GM18511 (cell line): Measurements from ENCODE around the gene USP37.
"Not testable (repeated sequence)": the region's sequence is repeated elsewhere in the genome, so short reads cannot be mapped to it uniquely, and the experiment has no call there.

Source experiments
- ATAC-seq: cut with Tn5 transposase; IDR thresholded peaks from one replicate; pipeline ENCODE4 v1.9.1; 2021; ENCODE audit warnings: mild to moderate bottlenecking, moderate library complexity; ENCODE audit not compliant: unreplicated experiment

Gene USP37

DNA sequence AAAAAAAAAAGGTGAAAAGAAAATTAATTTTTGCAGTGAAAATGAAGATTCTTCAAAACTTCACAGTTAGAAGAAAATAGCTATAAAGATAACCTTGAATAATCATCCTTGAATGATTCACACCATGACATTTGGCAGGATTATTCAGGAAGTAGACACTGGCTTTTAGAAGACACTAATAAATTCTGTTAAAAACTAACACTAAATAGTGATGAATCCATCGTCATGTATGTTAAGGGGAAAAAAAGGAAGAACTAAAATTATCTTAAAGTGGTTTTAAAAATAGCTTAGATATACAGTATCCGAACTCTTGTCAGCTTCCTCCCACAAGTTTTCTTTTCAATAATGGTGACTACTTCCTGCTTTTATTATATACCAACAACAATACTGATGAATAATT is 10.2 kb downstream of the USP37 start:
- ATAC-seq: no peak

DNA sequence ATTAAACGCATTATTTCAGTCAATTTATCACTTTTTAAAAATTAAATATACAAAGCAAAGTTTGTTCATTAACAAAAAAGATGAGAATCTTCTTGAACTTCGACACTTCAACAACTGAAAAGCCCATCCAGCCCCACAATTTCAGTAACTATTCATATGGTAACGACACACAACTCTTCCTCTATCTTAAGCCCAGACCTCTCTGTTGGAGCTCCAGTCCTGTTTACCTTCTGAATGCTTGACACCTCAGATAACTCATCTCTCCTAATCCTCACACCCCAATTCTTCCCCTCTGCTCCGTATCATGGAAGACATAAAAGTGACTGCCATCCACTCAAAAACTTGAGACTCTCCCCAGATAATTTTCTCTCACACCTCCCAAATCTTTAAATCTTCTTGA is 12.6 kb downstream of the USP37 start:
- no peak for ATAC-seq

DNA sequence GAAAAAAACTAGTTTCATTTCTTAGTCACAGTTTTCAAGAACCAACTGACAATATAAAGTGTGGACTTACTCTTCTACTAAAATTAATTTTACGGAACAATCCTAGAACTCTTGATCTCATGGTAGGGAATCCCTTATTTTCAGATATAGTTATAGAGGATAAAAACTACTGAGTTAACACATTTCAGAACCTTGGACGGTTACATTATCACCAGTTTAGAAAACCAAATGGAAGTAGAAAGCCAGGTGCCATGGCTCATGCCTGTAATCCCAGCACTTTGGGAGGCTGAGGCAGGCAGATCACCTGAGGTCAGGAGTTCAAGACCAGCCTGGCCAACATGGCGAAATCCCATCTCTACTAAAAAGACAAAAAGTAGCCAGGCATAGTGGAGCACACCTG is 13.9 kb downstream of the USP37 start:
- ATAC-seq: not testable (repeated sequence)

DNA sequence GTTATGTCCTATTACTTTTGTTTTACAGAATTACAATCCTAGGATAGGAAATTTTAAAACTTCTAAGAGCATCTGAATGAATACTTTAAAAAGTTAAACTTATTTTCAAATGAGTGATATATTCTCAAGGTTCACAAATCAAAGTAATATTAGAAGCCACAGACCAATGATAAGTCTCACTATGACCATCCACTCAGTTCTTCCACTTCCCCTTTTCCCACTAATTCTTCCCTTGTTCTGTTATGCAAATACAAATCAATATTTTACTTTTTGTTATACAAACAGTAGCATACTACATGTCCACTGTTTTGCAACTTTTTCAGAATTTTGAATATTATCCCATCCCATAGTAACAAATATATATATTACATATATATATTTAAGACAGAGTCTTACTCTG is 20.2 kb downstream of the USP37 start:
- ATAC-seq: no peak

DNA sequence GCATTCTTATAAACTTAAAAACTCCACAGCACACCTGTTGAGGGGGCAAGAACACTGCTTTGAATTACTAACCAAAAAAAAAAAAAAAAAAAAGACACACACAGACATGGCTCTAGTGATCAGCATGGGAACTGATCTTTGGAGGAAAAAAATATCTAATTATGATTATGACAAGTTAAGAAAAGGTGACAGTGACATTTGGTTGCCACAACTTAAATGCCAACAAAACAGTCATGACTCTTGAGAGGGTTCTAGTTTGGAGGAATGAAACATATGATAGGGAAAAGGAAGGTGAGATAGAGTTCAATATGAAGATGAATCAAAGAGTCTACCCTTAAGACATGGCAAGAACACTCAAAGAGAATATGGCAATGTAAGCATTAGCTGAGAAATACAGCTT is 20.6 kb downstream of the USP37 start:
- ATAC-seq: no peak

DNA sequence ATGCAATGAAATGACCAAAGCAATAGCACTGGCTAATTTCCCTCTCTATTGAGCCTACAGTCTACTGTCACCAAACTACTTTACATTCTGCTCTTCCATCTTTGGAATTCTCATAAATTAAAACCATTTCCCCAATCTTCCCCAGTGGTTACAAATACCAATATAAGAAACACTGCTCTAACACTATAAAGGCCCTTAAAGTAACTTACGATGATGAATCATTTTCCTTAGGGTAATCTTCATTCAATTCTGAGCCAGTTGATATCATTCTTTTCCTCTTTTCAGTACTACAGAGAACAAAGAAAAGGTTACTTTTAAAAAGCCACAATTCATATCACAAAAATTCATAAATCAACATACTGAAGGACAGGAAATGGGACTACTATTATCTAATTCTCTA is 22.1 kb downstream of the USP37 start:
- no peak for ATAC-seq

DNA sequence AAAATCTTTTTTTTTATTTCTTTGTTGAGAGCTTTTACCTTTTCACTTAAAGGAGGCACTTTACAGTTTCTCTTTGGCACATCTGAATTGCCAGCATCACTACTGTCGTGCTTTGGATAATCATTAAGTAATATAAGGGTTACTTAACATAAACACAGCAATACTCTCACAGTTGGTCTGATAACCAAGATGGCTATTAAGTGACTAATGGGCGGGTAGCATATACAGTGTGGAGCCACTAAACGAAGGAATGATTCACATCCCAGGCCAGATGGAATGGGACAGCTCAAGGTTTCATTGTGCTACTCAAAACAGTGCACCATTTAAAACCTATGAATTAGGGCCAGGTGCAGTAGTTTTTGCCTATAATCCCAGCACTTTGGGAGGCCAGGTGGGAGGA is 28.1 kb downstream of the USP37 start:
- ATAC-seq: no peak

DNA sequence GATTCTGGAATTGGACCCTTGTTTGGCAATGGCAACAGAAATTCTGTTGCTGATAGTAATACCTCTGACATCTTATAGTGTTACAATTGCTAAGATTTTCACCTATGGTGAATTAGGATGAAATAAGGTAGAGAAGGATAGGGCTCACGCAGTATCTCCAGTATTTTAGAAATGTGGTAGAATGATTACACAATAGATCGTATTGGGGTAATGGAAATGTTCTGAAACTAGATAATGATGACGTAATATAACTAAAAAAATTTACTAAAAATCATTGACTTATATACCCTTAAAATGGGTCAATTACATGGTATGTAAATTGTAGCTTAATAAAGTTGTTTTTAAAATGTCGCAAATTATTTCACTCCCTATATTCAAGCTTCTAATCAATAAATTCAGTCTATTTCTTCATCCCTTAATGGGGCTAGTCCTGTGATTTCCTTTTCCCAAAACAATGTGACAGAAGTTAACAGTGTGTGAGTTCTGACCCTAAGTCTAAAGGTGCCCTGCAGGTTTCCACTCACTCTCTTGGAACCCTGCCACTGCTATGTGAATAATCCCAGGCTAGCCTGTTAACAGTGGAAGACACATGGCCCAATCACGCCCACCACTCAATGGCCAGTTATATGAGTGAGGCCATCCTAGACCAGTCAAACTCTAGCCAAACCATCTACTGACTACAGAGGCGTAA is 31.2 kb downstream of the USP37 start:
- no peak for ATAC-seq

DNA sequence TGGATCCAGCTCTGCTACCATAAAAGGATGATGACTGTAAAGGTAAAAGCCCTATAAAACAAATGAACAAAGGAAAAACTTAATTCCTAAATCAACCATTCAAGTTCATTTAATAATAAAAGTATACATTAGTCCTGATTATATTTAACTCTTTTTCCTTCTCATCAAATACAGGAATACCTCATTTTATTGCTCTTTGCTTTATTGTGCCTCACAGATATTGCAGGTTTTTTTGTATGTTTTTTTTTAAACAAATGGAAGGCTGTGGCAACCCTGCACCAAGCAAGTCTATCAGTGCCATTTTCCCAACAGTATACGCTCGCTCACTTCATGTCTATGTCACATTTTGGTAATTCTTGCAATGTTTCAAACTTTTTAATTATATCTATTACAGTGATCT is 38.2 kb downstream of the USP37 start:
- no peak for ATAC-seq

DNA sequence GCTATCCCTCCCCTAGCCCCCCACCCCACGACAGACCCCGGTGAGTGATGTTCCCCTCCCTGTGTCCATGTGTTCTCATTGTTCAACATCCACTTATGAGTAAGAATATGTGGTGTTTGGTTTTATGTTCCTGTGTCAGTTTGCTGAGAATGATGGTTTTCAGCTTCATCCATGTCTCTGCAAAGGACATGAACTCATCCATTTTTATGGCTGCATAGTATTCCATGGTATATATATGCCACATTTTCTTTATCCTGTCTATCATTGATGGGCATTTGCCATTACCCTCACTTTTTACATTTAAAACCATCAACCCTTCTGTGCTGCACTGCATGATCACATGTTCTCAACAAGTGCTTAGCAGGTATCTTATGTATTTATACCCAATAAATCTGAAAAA is 39.7 kb downstream of the USP37 start:
- not testable (repeated sequence) for ATAC-seq

DNA sequence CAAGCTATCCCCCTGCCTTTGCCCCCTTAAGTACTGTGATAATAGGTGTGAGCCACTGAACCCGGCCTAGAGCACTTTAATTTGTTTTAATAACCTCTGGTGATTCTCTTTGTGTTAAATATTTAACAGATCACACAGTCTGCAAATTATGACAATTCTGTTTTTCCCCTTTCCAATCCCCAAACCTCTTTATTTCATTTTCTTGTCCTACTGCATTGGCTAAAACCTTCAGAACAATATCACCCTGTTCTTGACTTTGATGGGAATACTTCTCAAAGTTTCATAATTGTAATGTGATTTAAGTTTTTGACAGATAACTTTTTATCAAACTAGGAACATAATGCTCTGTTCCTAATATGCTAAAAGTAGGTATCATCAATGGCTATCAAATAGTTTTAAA is 44.5 kb downstream of the USP37 start:
- ATAC-seq: no peak

DNA sequence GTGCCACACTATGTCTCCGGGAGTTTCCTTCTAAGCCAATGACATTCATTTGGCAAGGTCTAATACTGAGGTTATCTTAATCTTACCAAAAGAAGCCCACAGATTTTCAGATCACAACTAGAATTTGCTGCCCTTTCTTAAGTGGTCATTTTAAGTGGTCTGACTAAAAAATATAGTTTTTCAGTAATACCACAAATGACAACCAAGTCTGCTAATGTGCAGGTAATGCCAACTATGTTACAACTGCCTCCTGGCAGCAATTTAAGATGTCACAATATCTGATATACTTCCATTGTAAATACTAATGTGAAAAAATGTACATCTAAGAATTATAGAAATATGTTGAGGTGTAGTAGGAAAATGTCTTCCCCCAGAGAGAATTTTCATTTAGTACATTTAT is 49.3 kb downstream of the USP37 start:
- no peak for ATAC-seq

DNA sequence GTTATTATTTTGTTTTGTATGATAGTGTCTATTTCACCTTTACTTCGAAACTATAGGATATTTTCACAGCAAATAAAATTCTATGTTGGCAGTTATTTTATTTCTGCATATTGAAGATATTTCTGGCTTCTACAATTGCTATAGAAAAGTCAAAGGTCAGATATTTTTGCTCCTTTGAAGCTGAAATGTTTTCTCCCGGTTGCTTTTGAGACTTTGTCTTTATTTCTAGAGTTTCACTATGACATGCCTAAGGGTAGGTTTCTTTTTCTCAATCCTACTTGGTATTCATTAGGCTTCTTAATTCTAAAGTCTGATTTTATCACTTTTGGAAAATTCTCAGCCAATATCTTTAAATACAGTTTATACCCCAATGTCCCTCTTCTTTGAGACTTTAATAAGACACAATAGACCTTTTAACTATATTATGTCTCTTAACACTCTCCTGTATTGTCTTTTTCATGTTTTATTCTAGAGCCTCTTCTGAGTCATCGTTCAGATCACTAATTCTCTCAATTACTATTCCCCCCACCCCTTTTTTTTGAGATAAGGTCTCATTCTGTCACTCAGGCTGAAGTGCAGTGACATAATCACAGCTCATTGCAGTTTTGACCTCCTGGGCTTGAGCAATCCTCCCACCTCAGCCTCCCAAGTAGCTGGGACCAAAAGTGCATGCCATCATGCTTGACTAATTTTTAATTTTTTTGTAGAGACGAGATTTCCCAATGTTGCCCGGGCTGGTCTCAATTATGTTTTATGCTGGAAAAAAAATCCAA is 50.5 kb downstream of the USP37 start:
- ATAC-seq: peak; percentile 81

DNA sequence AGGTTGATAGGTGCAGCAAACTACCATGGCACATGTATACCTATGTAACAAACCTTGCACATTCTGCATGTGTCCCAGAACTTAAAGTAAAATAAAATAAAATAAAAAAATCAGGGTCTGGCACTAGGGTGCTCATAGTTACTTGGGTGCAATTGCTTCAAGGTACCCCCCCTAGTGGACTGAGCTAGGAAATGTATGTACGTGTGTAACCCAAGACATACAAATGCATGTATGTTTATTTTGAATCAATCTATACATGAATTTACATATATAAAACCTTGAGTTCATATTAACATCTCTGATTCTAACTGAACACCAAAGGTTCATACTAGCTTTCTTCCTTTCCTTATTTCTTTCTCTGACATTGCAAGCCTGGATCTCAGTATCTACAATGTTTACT is 51.5 kb downstream of the USP37 start:
- ATAC-seq: no peak

DNA sequence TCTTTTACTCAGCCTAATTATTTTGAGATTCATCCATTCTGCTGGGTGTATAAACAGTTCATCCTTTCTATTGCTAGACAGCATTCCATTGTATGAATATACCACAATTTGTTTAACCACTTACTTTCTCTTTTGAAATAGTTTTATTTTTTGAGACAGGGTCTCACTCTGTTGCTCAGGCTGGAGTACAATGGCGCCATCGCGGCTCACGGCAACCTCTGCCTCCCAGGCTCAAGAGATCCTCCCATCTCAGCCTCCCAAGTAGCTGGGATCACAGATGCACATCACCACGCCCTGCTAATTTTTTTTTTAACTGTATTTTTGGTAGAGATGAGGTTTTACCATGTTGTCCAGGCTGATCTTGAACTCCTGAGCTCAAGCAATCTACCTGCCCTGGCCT is 54.5 kb downstream of the USP37 start:
- ATAC-seq: no peak

DNA sequence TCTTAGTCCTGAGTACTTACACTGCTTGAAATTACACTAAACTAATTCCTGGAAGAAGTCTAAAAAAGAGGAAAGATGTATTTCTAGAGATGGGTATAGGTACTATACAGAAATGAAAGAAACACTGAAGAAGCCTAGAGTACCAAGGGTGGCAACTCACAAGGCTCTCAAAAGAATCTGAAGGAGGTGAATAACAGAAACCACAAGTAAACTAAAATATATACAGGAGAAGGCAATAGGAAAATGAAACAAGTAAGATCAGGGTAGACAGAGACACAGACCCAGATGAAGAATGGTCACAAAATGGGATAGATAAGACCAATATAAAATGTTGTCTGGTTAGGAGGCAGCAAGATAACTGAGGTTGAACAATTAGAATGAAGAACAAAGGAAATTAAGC is 59.9 kb downstream of the USP37 start:
- no peak for ATAC-seq

DNA sequence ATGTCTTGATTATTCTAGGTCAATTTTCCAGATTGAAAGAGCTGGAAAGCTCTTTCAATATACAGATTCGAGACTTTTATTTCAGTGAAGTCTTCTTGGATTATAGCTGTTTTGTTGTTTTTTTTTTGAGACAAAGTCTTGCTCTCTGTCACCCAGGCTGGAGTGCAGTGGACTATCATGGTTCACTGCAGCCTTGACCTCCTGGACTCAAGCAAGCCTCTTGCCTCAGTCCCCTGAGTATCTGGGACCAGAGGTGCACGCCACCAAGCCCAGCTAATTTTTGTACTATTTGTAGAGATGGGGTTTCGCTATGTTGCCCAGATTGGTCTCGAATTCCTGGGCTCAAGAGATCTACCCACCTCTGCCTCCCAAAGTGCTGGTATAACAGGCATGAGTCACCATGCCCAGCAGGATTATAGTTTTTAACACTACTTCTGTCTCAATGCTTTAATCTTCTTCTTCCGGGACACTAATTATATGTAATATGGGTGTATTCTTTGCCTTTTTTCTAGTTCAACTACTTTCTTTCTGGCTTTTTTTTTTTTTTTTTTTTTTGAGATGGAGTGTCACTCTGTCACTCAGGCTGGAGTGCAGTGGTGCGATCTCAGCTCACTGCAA is 62.3 kb downstream of the USP37 start:
- no peak for ATAC-seq

DNA sequence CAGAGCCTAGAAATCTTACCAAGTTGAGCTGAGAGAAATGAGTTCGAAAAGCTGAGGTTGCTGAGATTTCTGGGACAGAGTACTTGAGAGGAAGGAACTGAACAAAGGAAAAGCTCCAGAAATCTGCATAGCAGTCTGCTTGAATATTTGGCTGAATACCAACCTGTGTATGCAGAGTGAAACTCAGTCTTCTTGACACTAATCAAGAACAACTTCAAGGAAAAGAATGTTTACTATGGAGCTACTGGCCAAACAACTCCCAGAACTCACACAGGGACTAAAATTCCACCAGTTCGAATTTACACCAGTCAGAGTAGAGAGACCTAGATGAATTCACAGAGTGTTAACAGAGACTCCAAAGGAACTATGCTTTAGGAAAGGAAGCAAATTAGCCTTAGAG is 66.5 kb downstream of the USP37 start:
- no peak for ATAC-seq

DNA sequence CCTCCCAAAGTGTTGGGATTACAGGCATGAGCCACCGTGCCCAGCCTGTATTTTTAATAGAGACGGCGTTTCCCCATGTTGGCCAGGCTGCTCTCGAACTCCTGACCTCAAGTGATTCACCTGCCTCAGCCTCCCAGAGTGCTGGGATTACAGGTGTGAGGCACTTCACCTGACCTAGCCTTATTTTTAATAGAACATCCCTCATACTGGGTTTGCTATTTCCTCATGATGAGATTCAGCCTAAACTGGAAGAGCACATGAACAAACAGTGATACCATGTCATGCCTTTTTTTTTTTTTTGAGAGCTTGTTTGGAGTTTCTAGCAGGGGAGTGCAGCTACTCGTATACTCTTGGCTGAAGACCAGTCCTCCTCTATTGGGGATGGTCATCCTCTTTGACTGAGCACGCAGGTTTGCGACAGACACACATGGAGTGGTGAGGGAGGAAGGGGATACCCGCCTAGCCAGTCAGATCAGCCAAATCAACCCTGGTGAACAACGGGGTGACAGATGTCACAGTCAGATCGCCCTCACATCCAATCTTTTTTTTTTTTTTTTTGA is 67.6 kb downstream of the USP37 start:
- no peak for ATAC-seq

DNA sequence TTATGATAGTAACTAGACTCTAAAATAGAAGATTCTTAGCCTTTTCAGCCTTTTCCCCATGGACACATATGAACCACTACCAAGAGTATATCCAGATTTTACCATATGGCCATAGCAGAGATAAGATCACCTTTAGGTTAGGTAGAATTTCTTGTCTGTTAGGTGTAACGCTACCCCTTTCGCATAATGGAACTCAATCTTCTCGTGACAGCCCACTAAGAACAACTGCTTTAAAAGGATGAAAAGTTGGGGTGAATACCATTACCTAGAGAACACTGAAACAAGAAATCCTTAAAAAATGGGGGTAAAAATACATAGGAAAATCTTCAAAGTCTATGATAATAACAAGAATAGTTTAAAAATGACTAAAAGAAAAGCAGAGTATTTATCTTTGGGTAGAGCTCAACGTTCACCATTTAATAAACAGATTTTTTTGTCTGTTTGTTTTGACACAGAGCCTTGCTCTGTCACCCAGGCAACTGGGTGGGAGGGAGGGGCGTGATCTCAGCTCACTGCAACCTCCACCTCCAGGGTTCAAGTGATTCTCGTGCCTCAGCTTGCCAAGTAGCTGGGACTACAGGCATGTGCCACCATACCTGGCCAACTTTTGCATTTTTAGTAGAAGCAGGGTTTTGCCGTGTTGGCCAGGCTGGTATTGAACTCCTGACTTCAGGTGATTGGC is 82.0 kb downstream of the USP37 start:
- no peak for ATAC-seq

DNA sequence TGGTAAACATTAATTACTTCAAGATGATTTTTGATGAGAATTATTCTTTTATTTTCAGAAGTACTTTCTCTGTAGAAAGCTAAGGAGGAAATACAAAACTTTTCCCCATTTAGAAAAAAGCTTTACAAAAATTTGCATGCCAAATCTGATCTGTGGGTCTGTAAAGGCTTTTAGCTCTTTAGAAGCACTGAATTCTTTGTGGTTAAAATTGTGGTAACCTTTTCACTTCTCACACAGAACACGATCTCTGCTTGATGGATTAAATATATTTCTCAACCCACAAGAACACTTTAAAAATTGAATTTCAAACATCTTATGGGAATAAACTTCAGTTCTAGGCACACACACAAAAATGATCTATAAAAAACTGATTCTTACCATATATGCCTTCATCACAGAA is 85.5 kb downstream of the USP37 start:
- no peak for ATAC-seq
